Measurements from ENCODE around the gene SLC41A1. TPM values are rescaled to one million over a fixed set of nuclear protein-coding genes. Genes with fewer than 3 reads are reported as not detected.

The SLC41A1 gene
- total and polyA plus RNA-seq, 12 donors, result 97.0 to 566 (median 303) TPM

DNA sequence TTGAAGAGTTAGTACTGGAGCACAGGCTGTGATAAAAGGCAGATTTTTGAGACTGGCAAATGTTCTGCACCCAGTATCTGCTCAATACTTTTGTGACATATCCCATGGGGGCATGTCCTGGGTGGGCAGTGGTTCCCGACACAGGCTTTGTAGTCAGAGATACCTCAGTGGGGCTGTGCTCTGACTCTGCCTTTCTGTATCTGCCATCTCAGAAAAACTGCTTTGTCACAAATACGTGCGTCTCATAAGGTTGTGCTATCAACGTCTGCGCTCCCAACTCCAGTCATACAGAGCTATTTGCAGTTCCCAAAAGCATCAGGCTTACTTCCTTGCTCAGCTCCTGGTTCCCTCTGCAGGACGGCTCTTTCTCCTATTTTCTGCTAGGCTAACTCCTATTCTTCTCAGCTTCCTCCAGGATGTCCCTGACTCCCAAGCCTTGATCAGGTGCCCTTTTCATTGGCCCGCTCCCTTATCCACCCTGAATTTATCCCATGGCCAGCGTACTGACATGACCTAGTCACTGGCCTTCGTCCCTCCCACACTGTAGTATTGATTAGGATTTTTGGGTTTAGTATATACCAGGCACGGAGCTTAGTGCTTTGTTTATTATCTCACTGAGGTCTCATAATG is 25.6 kb downstream of the SLC41A1 start:
- DNase-seq, result no peak
- WGBS, 2 donors, result 41 to 43% methylated on average over 10 of the region's 10 CpGs
- Histone ChIP-seq H3K4me3 (no peak overlapping the region), H3K4me1 (peaks cover 0 to 43% (median 12%) of the 10 kb centered on the region in 9 donors), H3K27ac (peak overlapping the region; percentile 39 to 78 (median 58)), H3K27me3 (no peaks in the 10 kb centered on the region), H3K36me3 (peaks cover 0 to 37% (median 11%) of the 10 kb centered on the region in 9 donors), H3K9me3 (no peaks in the 10 kb centered on the region)
- ATAC-seq, result peak in 6 of 8 donors; percentile 13 to 46 (median 34)
- TF ChIP-seq, protein P1, sequence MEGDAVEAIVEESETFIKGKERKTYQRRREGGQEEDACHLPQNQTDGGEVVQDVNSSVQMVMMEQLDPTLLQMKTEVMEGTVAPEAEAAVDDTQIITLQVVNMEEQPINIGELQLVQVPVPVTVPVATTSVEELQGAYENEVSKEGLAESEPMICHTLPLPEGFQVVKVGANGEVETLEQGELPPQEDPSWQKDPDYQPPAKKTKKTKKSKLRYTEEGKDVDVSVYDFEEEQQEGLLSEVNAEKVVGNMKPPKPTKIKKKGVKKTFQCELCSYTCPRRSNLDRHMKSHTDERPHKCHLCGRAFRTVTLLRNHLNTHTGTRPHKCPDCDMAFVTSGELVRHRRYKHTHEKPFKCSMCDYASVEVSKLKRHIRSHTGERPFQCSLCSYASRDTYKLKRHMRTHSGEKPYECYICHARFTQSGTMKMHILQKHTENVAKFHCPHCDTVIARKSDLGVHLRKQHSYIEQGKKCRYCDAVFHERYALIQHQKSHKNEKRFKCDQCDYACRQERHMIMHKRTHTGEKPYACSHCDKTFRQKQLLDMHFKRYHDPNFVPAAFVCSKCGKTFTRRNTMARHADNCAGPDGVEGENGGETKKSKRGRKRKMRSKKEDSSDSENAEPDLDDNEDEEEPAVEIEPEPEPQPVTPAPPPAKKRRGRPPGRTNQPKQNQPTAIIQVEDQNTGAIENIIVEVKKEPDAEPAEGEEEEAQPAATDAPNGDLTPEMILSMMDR (IDR thresholded peaks at IDR 0.05), result peak in 1 of 9 donors; percentile 4
- intact Hi-C loops (cut with DNase I), result no loop called here

DNA sequence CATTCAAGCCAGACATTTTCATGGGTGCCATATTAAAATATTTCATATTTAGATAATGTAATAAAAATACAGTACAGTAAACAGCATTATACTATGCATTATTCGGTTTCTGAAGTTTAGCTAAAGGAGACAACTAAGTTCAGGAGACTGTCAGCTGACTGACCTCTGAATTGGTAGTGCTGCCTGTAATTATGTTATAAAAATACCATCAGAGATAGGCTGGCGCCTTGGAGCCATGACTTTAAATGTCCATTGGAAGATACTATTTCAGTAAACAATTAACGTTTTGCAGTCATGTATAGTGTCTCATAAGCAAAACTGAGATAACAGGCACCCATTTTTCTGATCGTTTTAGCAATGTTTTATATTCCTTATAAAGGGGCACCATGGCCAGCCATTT is 26.4 kb downstream of the SLC41A1 start:
- no peak for DNase-seq
- 41 to 43% methylated on average over 4 of the region's 4 CpGs for WGBS, 2 donors
- peaks cover 0 to 29% (median 9%) of the 10 kb centered on the region in 9 donors for H3K36me3 ChIP-seq
- no peaks in the 10 kb centered on the region for H3K9me3 ChIP-seq
- no peak overlapping the region for H3K4me3 ChIP-seq
- no peaks in the 10 kb centered on the region for H3K27me3 ChIP-seq
- H3K27ac ChIP-seq, result peak overlapping the region in 9 of 10 donors; percentile 39 to 78 (median 60)
- H3K4me1 ChIP-seq, result peaks cover 0 to 38% (median 12%) of the 10 kb centered on the region in 9 donors
- TF ChIP-seq, protein P1 (IDR thresholded peaks at IDR 0.05), result no peak
- intact Hi-C loops (cut with DNase I), result no loop called here
- ATAC-seq, result peak in 3 of 8 donors; percentile 36 to 47 (median 44)

DNA sequence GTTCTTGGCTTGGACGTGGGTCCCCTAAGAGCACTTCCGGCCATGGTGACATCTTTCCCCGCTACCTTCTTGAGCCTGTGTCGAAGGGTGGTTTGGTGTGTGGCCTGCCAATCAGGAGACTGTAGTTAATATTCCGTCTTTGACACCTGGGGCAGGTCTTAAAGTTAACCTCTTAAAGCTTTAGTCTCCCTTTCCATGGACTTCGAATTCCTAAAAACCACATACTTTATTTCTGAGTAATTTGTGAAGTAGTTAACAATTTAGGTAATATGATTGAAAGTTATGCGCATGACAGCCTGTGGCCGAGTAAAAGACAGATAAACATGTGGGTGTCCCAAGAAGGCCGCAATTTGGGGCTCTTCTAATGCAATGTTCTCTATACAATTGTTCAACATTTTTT is 27.6 kb downstream of the SLC41A1 start:
- 90 to 91% methylated on average over 9 of the region's 9 CpGs for WGBS, 2 donors
- peaks cover 0 to 37% (median 12%) of the 10 kb centered on the region in 9 donors for H3K4me1 ChIP-seq
- TF ChIP-seq, protein P1 (IDR thresholded peaks at IDR 0.05), result no peak
- no peaks in the 10 kb centered on the region for H3K9me3 ChIP-seq
- H3K27me3 ChIP-seq, result no peaks in the 10 kb centered on the region
- H3K36me3 ChIP-seq, result peaks cover 0 to 17% (median 4%) of the 10 kb centered on the region in 9 donors
- intact Hi-C loops (cut with DNase I), result no loop called here
- H3K27ac ChIP-seq, result peak overlapping the region in 4 of 10 donors; percentile 8 to 73 (median 53)
- no peak for ATAC-seq
- H3K4me3 ChIP-seq, result no peak overlapping the region
- DNase-seq, result no peak

DNA sequence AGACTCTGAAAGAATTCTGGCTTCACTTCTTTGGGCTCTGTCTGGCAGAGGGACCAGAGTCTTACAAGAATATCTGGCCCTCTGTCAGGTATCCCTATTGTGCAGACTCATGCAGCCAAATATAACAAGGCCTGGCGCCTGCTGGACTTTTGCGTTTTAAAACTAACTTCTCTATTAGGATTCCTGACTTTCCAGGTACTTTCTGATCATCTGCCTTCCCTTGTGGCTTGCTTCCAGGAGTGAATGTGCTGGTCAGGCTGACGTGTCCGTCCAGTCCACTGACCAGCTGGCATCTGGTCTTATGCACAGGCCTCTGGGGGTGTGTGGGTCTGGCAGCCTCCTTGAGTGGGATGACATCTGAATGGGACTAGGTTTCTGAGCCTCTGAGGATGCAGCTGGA is 29.1 kb downstream of the SLC41A1 start:
- WGBS, 2 donors, result 41 to 49% methylated on average over 4 of the region's 4 CpGs
- Histone ChIP-seq H3K27me3 (no peaks in the 10 kb centered on the region), H3K4me3 (no peak overlapping the region), H3K27ac (peak overlapping the region; percentile 53 to 85 (median 78)), H3K9me3 (no peaks in the 10 kb centered on the region), H3K4me1 (peaks cover 0 to 37% (median 12%) of the 10 kb centered on the region in 9 donors), H3K36me3 (peaks cover 0 to 2% (median 0%) of the 10 kb centered on the region in 9 donors)
- intact Hi-C loops (cut with DNase I), result no loop called here
- peak; percentile 35 to 83 (median 68) for ATAC-seq
- no peak for DNase-seq
- TF ChIP-seq, protein P1 (IDR thresholded peaks at IDR 0.05), result no peak
